BJ (cell line): ENCODE results near the gene WDR64. TPM values are rescaled to one million over a fixed set of nuclear protein-coding genes. Genes with fewer than 3 reads are reported as not detected.

Experiments used
- CTCF ChIA-PET: fragments of 350-600 bp; formaldehyde crosslinking; extraction: SDS; loops from one replicate; lab custom pipeline; 2021; ENCODE audit warnings: antibody characterized with exemption, inconsistent platforms; lab: Yijun Ruan, JAX
- POLR2A ChIA-PET: fragments of 300-600 bp; sonication (Branson Sonifier 250); formaldehyde crosslinking; extraction: SDS; loops from one replicate; lab custom pipeline; 2021; ENCODE audit warnings: antibody characterized with exemption; lab: Charles Lee
- DNase-seq: peaks from one replicate; pipeline ENCODE4 v3.0.0-alpha.2; 2011; ENCODE audit warnings: low read depth
- H3K27me3 ChIP-seq: 2 replicates; pipeline ENCODE4 v1.6.0; 2011; ENCODE audit warnings: low read length; ENCODE audit not compliant: control insufficient read depth, insufficient read depth
- H3K36me3 ChIP-seq: 2 replicates; pipeline ENCODE4 v1.5.1; 2011; ENCODE audit warnings: low read length; ENCODE audit not compliant: control insufficient read depth, insufficient read depth
- H3K4me3 ChIP-seq: 2 replicates; pipeline ENCODE4 v1.5.1; 2011; ENCODE audit warnings: low read depth, mild to moderate bottlenecking, control low read depth, low read length
- CTCF ChIP-seq: IDR thresholded peaks from 2 replicates; pipeline ENCODE4 v1.5.1; 2011; ENCODE audit warnings: low read depth, mild to moderate bottlenecking, control low read depth, inconsistent platforms, low read length, moderate library complexity; ENCODE audit not compliant: insufficient read depth
- polyA plus RNA-seq: library from polyadenylated mRNA; depleted of rRNA; stranded (reverse); fragments of >200 nt; gene quantifications from 2 replicates; pipeline ENCODE4 v1.2.3, GENCODE V29; 2011

Gene WDR64
- polyA plus RNA-seq, 1 experiment, result not detected

- ChIA-PET POLR2A (no interaction called here), CTCF (no interaction called here)
- DNase-seq, result no peak
- H3K27me3 ChIP-seq, result peaks cover 4% of the 10 kb centered on the region; the same call in 1 of the 2 replicates
- H3K4me3 ChIP-seq, result no peak overlapping the region
- TF ChIP-seq CTCF, result no peak
- H3K36me3 ChIP-seq, result no peaks in the 10 kb centered on the region
Observed at GRCh38 chr1:241765390-241765789, 113.3 kb downstream of the WDR64 start.

DNA sequence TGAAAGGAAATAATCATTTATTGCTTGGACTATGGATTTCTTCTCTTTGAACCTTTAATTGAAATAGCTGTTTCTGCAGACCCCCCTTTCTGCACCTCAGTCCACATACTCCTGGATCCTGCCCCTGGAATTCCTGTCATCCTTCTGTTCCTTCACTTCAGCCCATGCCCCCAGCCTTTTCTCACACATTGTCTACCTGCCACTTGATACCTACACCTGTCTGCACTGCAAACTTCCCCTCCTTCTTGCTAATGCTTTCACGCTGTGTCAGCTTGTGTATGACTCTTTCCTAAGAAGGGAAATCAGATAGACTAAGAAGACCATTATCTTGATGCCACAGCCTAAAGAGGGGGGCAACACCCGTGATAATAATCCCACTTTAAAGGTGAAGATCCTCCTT, 115.7 kb downstream of the WDR64 start:
- H3K36me3 ChIP-seq, result no peaks in the 10 kb centered on the region
- ChIA-PET POLR2A (interaction anchor here (0.7 kb wide), 1 partner anchor 123 kb away, joined by 8 read pairs; no protein-coding TSS in a partner anchor), CTCF (no interaction called here)
- H3K27me3 ChIP-seq, result peaks cover 4% of the 10 kb centered on the region; the same call in 1 of the 2 replicates
- no peak for TF ChIP-seq CTCF
- H3K4me3 ChIP-seq, result no peak overlapping the region
- no peak for DNase-seq

DNA sequence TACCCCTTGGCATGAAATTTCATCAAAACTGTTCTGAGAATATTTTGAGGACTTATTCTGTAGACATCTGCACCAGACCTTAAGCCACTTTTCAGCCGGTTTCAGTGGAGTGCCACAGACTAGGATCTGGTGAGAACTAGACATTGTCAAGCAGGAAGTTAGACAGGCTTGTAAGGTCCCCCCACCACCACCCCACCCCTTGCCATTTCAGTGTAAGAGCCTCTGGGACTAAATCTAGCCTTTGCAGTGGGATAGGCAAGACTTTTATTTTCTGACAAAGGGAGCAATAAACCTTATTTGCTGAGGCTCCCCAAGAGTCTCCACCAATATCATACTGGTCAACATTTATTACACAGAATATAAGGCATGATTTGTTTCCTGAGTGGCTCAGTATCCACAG, 118.0 kb downstream of the WDR64 start:
- ChIA-PET POLR2A (no interaction called here), CTCF (no interaction called here)
- H3K27me3 ChIP-seq, result peaks cover 4% of the 10 kb centered on the region; the same call in 1 of the 2 replicates
- no peaks in the 10 kb centered on the region for H3K36me3 ChIP-seq
- no peak for DNase-seq
- H3K4me3 ChIP-seq, result no peak overlapping the region
- no peak for TF ChIP-seq CTCF

DNA sequence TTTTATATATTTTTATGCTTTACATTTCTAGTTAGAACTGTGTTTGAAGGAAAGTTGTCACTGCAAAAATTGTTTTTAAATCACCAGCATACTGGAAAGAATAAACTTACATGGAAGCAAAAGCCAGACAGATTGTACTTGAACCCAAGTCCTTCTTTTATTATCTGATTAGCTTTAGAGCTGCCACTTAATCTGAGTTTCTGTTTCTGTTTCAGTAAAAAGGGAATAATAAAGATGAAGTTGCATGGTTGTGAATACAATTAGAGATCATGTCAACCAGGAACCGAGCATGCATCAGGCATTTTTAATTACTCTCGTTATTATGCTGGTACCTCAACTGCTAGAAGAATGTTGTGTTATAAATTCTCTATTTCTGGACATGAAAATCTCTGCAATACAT, 119.0 kb downstream of the WDR64 start:
- H3K27me3 ChIP-seq, result peaks cover 4% of the 10 kb centered on the region; the same call in 1 of the 2 replicates
- POLR2A ChIA-PET, result no interaction called here
- no peak overlapping the region for H3K4me3 ChIP-seq
- TF ChIP-seq CTCF, result no peak
- no peaks in the 10 kb centered on the region for H3K36me3 ChIP-seq
- CTCF ChIA-PET, result no interaction called here
- DNase-seq, result no peak

GRCh38 chr1:241772932-241773500, 120.9 kb downstream of the WDR64 start:
- CTCF ChIA-PET, result interaction anchor here (1.1 kb wide), 1 partner anchor 12 kb away, joined by 3 read pairs; no protein-coding TSS in a partner anchor
- POLR2A ChIA-PET, result no interaction called here
- Histone ChIP-seq H3K4me3 (no peak overlapping the region), H3K36me3 (no peaks in the 10 kb centered on the region), H3K27me3 (peaks cover under 1% of the 10 kb centered on the region; the same call in 1 of the 2 replicates)
- DNase-seq, result no peak
- TF ChIP-seq CTCF, result no peak
